EL (cell line): ENCODE measurements around the gene MRPL10.
A peak's percentile ranks its signal among the peaks of the same experiment; 100 is the strongest.

Experiments
- DNase-seq: peaks from one replicate; pipeline ENCODE4 v3.0.0-alpha.2; 2016

The MRPL10 gene

DNA sequence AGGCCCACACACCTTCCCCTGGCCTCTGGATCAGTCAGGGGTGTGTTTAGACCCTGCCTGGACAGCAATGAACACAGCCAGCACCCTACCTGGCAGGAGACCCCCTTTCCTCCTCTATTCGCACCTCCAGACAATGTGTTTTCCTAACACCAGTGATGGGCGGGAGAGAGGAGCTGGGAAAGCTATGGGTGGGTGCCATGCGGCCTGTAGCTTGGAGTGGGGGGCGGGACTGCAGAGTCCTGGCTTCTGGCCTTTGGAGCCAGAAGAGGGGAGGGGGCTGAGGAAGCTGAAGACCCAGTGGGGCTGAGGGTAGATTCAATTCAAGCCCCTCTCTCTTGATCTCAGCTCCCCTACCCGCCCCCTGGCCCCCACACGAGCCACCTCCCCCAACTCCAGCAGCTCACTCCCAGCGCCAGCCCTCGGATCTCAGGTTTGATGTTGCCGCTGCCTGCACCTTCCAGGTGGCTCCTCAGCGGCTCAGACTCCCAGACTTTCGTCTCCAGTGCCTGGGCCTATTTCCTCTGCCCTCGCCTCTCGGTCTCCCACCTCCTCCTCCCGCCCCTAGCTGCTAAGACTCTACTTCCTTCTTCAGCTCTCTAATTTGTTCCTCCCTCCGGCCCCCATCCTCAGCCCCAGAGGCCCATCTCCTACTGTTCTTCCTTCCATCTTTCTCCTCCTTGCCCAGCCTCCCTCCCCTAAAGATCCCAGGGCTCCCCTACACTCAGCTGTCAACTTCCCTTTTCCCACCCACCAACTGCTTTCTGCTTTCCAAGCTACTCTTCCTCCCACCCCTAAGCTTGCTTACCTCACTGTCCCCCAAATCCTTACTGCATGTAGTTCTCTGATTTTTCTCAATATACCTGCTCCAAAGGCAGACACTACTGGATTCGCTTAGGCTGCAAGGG is 26.5 kb upstream of the MRPL10 start:
- DNase-seq: no peak

DNA sequence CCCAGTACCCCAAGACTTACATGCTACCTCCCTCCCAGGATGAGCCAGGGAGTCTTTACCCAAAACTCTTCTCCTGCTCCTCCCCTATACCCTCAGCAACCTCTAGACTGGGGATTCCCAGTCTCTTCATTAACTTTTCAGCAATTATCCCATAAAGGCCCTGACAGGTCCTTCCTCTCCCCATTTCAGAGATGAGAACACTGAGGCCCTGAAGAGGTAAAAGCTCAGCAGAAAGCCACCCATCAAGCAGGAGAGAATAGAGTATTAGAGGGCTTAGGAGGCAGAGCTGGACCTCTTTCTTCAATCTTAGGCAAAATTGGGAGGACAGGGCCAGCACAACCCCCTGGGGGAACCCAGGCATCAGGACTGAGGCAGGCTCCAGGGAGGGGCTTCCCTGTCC is 25.5 kb upstream of the MRPL10 start:
- DNase-seq: no peak

DNA sequence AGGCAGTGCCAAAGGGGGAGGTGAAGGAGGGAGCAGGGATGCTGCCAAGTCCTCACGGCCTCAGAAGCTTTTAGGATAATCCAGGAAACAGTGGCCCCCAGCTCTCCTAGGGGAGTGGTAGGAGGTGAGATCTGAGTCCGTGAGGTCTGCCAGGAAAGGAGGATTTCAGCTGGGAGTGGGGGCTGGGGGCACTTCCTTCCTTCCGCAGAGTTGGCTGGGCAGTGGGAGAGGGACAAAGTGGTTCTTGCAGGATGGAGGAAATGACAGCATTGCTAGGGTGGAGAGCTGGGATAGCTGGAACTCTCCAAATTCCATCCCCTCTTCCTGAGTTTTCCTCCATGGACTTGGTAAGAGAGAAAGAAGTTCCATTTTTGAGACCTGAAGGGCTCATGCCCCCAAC is 24.4 kb upstream of the MRPL10 start:
- DNase-seq: no peak

DNA sequence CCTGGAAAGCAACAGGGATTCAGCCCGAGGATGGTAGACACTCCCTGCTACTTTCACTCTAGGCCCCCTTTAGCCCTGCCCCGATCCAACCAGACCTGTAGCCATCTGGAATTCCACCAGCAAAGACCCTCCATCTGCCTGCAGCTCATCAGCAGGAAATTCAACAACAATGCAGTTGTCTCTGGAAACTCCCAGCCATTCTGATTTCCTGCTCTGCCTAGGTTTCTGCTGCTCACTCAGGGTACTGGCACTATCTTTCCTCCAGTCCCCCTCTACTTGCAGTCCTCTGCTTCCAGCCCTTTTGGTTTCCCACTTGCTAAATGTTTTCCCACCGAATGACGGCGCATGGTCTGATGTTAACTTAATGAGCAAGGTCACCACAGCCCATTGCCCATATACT is 22.3 kb upstream of the MRPL10 start:
- DNase-seq: no peak

DNA sequence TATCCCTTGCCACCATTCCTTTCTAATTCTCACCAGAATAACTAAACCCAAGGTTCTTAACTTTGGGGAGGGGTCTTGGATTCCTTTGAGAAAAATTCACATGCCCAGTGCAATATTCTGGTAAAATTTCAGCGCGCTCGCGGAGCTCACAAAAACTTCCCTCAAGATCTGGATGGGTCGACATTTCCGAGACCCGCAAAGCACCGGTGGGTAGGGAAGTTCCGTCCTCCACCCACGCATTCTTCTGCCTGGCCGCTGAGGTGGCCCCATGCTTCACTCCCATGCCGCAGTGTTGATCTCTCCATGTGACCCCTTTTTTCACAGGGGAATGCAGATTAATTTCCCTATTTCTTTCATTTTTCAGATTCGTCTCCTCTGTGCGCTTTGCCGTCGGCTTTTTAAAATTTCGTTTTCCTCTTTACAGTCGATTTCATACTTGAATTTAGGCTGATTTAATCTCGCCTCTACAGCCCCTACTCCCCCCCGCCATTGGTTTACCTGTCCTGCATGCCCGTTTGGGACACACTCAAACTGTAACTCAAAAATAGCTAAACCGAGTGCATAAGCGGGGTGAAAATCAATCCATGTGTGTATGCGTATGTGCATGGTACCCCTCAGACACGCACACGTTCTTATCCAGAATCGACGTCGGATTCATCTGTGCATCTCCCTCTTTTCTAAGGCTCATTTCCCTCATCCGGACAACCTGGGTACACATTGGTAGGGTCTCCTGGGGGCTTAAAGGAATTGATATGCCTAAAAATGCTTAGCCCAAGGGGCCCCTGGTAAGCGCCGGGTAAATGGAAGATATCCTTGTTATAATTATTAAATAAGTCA is 21.0 kb upstream of the MRPL10 start:
- no peak for DNase-seq

DNA sequence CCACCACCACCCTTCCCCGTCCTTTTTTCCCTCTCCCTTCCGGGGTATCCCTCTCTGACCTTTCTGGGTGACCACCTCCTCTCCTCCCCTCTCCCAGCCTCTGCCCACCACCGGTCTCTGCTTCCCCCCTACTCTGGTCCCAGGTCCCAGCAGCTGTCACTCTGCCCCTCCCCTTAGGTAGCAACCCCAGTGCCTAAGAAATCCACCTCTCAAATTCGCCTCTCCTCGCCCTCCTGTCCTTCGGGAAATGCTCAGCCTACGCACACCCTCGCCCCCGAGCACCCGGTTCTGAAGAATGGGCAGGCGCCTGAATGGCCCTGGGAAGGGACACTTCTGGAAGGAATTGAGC is 20.4 kb upstream of the MRPL10 start:
- DNase-seq: no peak

DNA sequence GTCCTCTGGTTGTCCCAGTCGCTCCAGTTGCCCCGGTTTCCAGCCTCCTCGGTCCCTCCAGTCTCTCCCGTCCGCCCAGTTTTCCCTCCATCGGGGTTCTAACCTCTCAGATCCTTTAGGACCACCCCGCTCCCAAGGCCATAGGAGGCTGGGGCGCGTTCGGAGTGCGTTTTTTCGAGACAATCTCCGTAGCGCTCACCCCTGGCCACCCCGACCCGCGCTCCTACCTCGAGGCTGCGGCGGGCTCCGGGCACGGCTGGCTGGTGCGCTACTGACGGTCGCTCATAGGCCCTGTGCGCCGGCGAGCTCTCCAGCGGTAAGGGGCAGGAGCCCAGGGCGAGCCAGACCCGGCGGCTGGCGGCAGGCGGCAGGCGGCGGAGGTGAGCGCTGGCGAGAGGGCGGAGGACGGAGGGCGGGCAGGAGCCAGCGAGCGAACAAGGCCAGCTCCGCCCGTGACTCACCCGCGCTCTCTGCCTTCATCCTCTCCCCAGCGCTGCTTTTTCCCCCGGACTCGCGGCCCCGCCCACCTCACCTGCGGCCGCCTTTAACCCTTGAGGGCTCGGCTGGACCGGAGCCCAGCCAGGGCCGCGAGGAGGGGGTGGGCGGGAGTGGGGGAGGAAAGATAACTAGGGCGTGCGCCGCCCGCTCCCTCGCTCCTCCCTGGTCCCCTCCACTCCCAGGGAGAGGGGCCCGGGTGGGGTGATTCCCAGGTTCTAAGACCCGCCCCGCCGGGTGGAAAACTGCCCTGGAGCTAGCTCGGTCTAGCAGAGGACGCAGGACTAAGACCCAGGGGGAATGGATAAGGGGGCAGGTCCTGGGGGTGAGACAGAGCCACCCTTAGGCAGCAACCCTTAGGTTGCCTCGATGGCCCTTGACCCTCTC is 19.6 kb upstream of the MRPL10 start, which contains the start of gene SP6:
SP6 (minus strand) TSS at position 472 of the 882 bp plus-strand sequence. CDS start 2,734 bp downstream, outside the sequence.
- DNase-seq: peak; percentile 79

DNA sequence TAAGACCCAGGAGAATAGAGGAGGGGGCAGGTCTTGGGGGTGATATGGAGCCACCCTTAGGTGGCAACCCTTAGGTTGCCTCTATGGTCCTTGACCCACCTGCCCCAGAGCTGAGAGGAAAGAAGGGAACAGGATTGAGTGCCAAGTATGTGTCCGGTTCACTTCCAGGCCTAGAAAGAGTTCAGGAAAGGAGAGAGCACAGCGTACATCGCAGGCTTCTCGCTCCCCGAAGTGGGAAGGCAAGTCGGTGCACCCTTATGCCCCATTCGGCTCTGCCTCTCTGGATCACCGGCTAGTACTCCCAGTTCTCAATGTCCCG is 19.0 kb upstream of the MRPL10 start:
- no peak for DNase-seq

DNA sequence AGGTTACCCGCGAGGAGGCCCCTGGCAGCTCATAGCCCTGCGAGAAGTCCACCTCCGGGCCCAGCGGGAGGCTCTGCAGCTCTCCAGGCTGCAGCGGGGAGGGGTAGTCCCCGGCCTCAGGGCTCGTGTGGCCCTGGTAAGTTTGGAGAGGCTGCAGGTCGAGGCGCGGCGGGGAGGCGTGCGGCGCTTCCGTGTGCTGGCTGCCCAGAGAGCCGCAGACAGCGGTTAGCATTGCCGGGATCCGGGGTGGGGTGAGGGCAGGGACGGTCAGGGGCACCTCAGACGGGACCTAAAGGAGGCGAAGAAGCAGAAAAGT is 16.8 kb upstream of the MRPL10 start:
- DNase-seq: no peak

DNA sequence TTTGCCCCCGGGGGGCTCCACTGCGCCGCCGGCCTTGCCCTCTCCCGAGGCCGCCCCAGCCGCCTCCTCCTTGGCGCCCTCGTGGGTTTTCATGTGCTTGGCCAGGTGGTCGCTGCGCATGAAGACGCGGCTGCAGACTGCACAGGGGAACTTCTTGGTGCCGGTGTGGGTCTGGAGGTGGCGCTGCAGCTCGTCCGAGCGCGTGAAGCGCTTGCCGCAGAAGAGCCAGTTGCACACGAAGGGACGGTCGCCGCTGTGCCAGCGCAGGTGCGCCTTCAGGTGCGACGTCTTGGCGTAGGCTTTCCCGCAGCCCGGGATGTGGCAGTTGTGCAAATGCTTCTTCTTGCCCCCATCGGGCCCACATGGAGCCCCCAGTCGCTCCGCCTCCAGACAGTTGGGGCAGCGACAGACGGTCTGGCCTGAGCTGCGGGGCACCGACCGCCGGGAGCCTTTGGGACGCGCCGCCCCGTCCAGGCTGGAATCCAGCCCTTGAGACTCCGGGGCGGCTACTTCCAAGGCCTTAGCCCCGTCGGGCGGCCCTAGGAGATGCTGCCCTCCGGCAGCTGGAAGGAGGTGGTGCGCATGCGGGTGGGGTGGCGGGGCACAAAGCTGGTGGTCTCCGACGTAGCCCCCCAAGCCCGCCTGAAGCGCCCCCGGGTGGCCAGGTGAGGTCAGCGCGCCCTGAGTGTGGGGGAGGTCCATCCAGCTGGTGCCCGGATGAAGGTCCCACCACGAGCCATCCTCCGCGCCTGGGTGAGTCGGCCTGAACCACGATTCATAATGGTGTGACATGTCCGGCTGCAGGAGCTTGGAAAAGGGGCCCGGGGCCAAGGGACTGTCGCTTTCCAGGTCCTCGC is 16.2 kb upstream of the MRPL10 start:
- no peak for DNase-seq

DNA sequence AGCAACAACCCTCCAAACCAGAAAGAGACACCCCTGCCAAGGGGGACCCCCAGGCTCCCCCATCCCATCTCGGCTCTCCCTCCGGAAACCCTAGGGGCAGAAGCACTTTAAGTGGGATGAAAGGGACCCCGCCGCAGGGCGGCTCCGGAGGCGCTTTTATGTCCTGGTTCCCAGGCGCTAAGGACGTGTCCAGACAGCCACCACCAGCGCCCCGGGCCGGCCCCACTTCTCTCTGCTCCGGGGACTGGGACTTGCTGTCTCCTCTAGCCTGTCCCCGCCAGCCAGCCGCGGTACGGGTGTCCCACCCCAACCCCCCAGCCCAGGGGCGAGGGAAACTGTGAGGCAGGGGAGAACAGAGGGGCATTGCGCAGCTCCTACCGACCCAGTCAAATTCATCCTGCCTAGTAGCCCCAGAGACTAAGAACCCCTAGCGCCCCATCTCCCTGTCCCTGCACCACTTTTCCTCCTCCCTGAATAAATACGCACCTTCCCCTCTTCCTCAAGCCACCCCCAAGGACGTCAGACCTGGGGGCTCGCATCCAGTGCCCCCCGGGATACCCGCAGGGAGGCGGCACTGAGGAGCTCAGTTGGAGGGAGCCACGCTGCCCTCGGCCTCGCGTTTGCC is 15.5 kb upstream of the MRPL10 start:
- no peak for DNase-seq

DNA sequence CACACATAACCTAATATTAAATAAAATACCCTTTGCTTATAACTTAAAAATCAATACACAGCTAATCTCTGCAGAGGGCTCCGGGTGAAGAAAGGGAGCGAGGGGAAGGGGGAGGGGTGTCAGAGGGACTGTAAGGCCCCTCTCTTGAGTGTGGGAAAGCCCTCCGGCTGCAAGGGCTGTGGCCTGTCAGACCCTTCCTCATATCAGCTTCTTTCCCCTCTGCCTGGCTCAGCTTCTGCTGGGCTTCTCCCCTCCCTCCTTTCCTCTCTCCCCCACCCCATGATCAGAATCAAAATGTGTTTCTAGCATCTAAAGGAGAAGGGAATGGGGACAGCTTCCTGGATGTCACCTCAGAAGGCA is 14.4 kb upstream of the MRPL10 start:
- DNase-seq: no peak

DNA sequence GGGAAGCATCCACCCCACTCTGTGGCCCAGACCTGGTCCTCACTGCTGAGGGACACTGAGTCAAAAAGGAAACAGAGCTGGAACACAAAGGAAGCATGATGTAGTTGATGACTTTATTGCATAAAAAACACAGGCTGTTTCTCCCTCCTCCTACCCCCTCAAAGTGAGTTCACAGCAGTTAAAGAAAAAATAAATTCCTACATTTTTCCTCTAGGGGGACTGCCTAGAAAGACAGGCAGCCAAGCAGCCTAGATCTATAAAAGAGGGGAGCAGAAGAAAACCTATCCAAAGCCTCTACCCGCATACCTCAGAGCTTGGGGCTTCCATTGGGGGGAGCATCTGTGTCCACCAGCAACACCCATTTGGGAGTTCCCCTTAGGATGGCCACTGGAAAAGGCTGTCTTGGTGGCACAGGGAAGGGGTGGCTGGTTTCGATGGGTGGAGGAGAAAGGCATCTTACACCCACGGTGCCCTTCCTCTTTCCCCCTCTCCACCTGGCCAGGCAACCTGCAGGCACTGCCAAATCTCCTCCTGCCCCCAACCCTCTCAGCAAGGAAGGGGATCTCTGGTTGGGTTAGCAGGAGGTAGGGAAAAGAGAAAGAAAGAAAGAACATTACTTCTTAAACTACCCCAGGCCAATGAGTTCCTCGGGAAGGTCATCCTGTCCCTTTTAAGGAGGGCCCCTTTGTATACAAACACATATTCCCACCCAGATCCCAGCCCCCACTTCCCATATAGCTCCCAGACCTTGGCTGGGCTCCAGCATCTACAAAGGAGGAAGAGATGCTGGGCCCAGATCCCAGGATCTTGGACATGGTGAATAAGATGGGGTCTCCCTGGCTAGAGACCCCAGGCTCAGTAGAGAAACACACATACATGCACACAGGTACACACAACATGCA is 13.7 kb upstream of the MRPL10 start:
- peak; percentile 35 for DNase-seq

DNA sequence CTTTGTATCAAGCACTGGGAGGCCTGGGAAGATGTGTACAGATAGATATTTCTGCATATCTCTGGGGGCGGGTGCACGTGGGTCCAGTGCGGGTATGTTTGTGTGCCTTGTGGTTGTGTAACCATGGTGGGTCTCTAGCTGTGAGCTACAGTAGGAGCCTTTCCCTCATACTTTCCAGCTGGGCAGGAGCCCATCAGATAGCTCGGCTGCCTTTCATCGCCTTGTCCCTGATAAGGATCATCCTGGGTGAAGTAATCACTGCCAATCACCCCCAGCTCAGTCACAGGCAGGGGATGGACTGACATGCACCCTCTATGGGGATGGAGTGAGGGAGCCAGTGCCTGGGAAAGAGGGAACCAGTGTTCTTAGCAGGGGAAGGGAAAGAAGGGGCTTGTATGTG is 12.9 kb upstream of the MRPL10 start:
- no peak for DNase-seq

DNA sequence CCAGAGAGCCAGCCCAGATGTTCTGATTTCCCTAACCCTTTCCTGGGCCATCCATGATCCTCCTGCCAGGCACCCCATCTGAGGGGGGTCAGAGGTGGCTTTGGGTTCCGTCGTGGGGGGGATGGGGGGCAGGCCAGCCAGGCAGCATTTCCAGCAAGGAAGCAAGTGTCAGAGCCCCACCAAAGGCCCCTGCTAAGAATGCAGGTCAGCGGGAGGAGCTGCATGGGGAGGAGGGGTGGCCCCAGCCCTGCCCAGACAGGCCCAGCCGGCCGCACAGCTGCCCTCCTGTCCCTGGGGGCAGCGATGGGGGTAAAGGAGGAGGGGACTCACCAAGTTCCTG is 12.0 kb upstream of the MRPL10 start:
- DNase-seq: no peak

DNA sequence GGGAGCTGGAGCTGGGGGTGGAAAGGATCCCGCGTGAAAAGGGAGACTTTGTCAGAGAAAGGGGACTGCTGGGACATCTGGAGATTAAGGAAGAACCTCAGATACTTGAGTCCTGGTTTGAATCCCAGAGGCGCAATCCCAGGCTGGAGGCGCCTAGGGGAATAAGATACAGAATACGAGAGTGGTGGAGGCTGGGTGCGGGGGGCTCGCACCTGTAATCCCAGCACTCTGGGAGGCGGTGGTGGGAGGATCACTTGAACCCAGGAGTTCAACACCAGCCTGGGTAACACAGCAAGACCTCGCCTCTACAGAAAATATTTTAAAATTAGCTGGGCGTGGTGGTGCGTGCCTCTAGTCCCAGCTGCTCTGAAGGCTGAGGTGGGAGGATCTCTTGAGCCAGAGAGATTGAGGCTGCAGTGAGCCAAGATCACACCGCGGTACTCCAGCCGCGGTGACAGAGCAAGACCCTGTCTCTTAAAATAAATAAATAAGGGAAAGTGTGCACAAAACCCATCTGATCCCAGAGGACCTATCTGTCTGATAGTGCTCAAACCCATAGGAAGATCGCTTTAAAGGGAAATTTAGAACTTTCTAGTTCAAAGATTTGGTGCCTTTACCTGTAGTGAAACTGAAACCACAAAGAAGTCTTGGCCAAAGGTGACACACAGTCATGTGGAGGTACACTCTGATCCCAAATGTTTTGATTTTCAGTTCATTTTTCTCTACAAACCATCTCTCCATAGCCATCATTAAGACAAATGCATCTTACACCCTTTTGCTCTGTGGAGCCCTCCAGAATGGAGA is 10.3 kb upstream of the MRPL10 start:
- no peak for DNase-seq

DNA sequence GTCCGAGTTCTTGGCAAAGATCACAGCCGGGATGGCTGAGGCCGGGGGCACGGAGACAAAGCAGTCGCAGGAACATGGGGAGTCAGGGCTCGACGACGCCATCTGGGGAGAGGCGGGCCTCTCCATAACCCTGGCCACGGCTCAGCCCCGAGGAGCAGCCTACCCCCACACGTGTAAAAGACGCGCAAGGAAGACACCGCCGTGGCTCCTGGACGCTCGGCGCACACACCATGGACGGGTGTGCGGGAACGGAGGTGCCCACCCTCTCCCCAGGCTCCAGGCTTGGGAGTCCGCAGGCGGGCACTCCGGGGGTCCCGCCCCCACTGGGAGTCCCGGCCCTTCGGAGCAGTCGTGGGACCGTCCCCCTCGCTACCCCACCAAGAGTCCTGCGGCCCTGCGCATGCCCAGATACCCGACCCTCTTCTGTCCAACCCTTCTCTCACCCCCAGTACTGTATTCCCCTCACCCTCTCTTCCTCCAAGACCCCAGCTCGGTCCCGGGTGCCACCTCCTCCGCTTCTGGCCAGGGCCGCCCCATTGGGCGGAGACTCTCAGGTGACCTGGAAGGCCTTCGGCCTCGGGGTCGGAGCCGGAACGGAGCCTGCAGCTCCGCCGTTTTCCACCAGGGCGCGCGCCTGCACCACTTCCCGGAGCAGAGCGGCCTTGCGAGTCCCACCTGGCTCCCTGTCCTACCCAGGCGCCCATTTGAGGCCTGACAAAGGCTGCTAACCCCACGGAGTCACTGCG is 9.6 kb upstream of the MRPL10 start, which contains the start of gene SCRN2:
SCRN2 (minus strand) TSS at position 532 of the 746 bp plus-strand sequence; CDS start at position 102, 430 bp downstream.
- peak; percentile 82 for DNase-seq

DNA sequence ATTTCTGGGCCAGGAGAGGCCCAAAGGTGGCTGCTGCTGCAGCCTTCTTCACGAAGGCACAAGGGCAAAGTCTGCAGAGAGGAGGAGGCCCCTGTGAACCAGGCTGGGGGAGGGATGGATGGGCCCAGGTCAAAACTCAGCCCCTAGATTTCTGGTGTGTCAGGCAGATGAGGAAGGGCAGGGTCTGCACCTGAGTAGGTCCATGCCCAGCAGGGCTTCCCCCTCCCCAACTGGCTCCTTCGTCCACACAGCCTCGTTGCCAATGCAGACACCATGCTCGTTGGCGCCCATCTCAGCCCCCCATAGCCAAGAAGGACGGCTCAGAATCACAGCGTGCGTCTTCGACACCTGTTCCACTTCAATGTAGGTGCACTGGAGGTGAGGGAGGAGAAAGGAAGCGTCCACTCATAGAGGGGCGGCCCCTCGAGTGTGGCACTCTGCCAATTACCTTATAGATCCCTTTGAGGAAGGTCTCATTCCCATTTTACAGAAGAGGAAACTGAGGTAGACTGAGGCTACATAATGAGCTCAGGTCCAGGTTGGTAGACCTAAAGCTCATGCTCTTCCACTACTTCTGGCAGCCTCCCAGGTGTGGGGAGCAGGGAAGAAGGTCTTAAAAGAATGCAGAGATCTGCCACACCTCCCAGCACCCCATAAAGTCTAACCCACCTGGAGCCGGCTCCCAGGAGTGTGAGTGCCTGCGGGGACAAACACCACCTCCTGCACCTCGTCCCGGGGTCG is 8.8 kb upstream of the MRPL10 start:
- DNase-seq: no peak

DNA sequence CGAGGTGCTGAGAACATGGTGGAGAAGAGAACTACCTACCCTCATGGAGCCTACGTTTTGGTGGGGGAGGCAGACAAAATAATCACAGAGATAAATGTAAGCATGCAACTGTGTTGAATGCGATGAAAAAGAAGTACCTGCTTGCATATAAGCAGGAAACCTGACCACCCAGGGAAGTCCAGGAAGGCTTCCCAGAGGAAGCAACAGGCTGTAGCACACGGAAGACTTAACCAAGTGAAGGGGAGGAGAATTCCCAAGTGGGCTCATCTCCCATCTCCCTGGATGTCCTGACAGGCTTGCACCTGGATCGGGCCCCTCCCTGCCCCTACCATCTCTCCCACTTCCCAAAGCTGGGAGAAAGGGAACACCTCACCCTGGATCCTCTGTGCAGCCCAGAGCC is 7.7 kb upstream of the MRPL10 start:
- no peak for DNase-seq
